Right lobe of liver (tissue), 4 donors: ENCODE measurements around the gene WDR62.

Experiments
- POLR2A ChIP-seq: fragments of 450-650 bp; IDR thresholded peaks from one replicate; pipeline ENCODE4 v1.6.1; 2017; ENCODE audit warnings: antibody characterized with exemption, mild to moderate bottlenecking
- TF ChIP-seq, protein P1 (sequence below), 4 donors: fragments of 200-600 bp in 3 of 4; fragments of 450-650 bp in 1 of 4; IDR thresholded peaks; one replicate each; pipeline versions ENCODE4 v1.5.1 to v1.8.0; 2016 to 2022; ENCODE audit warnings: antibody characterized with exemption in 4 of 4, mild to moderate bottlenecking in 2 of 4
- donor health status: DM: no; HTN: no; CAD: no.
- donor health status: DM: no; HTN: no; CAD: no.
- donor health status: DM: no; HTN: yes; CAD: no.

DNA sequence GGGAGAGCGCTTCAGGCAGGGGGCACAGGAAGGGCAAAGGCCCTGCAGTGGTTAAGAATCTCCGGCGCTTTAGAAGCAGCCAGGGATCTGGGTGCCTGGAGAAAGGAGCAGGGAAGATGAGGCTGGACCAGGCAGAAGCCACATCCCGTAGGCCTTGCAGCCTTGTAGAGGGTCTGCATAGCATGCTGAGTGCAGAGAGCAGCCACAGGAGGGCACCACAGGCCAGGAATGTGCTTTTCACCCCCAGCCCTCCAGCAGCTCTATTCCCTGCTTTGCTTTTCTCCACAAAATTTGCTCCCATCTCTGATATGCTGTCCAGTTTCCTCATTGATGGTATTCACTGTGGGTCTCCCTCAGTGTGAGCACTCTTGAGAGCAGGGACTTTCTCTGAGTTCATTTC, 5.7 kb downstream of the WDR62 start:
- TF ChIP-seq, protein P1, sequence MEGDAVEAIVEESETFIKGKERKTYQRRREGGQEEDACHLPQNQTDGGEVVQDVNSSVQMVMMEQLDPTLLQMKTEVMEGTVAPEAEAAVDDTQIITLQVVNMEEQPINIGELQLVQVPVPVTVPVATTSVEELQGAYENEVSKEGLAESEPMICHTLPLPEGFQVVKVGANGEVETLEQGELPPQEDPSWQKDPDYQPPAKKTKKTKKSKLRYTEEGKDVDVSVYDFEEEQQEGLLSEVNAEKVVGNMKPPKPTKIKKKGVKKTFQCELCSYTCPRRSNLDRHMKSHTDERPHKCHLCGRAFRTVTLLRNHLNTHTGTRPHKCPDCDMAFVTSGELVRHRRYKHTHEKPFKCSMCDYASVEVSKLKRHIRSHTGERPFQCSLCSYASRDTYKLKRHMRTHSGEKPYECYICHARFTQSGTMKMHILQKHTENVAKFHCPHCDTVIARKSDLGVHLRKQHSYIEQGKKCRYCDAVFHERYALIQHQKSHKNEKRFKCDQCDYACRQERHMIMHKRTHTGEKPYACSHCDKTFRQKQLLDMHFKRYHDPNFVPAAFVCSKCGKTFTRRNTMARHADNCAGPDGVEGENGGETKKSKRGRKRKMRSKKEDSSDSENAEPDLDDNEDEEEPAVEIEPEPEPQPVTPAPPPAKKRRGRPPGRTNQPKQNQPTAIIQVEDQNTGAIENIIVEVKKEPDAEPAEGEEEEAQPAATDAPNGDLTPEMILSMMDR (IDR thresholded peaks at IDR 0.05): peak; percentile 42 to 55 (median 50)
- TF ChIP-seq POLR2A: no peak
